Measurements from ENCODE around the gene FAM222B.
A peak's percentile ranks its signal among the peaks of the same experiment; 100 is the strongest.

FAM222B gene

GRCh38 chr17:28773736-28774135, 68.9 kb downstream of the FAM222B start:
- no peak overlapping the region for H2AFZ ChIP-seq (ENCODE audit: low read depth, low read length, severe bottlenecking)
- H3K27me3 ChIP-seq (ENCODE audit: low read length), result no peaks in the 10 kb centered on the region
- no peak overlapping the region for H3K4me3 ChIP-seq (ENCODE audit: insufficient read depth, low read length, poor library complexity, severe bottlenecking)
- H3F3A ChIP-seq (ENCODE audit: insufficient read depth), result no peaks in the 10 kb centered on the region
- peaks cover 61% of the 10 kb centered on the region for H3K79me2 ChIP-seq (ENCODE audit: insufficient read depth, low read length)
- TF ChIP-seq CTCF (IDR thresholded peaks at IDR 0.05; ENCODE audit: insufficient read depth, low read length, poor library complexity, severe bottlenecking) (no peak), EZH2phosphoT487 (conservative IDR thresholded peaks at IDR 0.05; ENCODE audit: low read length) (no peak)
- no peaks in the 10 kb centered on the region for H4K20me1 ChIP-seq (ENCODE audit: low read depth, low read length)
- H3K36me3 ChIP-seq (ENCODE audit: low read length), result no peaks in the 10 kb centered on the region
- H3K27ac ChIP-seq (ENCODE audit: low read depth, low read length), result no peak overlapping the region
- no peaks in the 10 kb centered on the region for H3K9me2 ChIP-seq (replicated peaks; ENCODE audit: insufficient read depth, low read length)
- H3K9me3 ChIP-seq (ENCODE audit: insufficient read depth, low read length), result no peaks in the 10 kb centered on the region
- no peak overlapping the region for H3K9ac ChIP-seq (ENCODE audit: low read length)
- no peak overlapping the region for H3K4me2 ChIP-seq (ENCODE audit: low read depth, low read length, poor library complexity, severe bottlenecking)

GRCh38 chr17:28765038-28765437, 77.6 kb downstream of the FAM222B start:
- TF ChIP-seq CTCF (IDR thresholded peaks at IDR 0.05; ENCODE audit: insufficient read depth, low read length, poor library complexity, severe bottlenecking), result no peak
- no peak for TF ChIP-seq EZH2phosphoT487 (conservative IDR thresholded peaks at IDR 0.05; ENCODE audit: low read length)
- Histone ChIP-seq H3K36me3 (ENCODE audit: low read length) (no peaks in the 10 kb centered on the region), H3F3A (ENCODE audit: insufficient read depth) (0 out of 2 replicates have a peak, but pooled peaks cover 12% of the 10 kb centered on the region), H3K9me3 (ENCODE audit: insufficient read depth, low read length) (no peaks in the 10 kb centered on the region), H3K27ac (ENCODE audit: low read depth, low read length) (no peak overlapping the region), H4K20me1 (ENCODE audit: low read depth, low read length) (no peaks in the 10 kb centered on the region), H2AFZ (ENCODE audit: low read depth, low read length, severe bottlenecking) (no peak overlapping the region), H3K4me2 (ENCODE audit: low read depth, low read length, poor library complexity, severe bottlenecking) (no peak overlapping the region), H3K79me2 (ENCODE audit: insufficient read depth, low read length) (peaks cover 15% of the 10 kb centered on the region; the same call in 1 of the 2 replicates), H3K9ac (ENCODE audit: low read length) (no peak overlapping the region), H3K27me3 (ENCODE audit: low read length) (no peaks in the 10 kb centered on the region), H3K4me3 (ENCODE audit: insufficient read depth, low read length, poor library complexity, severe bottlenecking) (no peak overlapping the region), H3K9me2 (replicated peaks; ENCODE audit: insufficient read depth, low read length) (no peaks in the 10 kb centered on the region)

GRCh38 chr17:28763804-28764266, 78.8 kb downstream of the FAM222B start:
- TF ChIP-seq EZH2phosphoT487 (conservative IDR thresholded peaks at IDR 0.05; ENCODE audit: low read length) (no peak), CTCF (IDR thresholded peaks at IDR 0.05; ENCODE audit: insufficient read depth, low read length, poor library complexity, severe bottlenecking) (peak; percentile 96)
- no peak overlapping the region for H2AFZ ChIP-seq (ENCODE audit: low read depth, low read length, severe bottlenecking)
- H3K9me3 ChIP-seq (ENCODE audit: insufficient read depth, low read length), result no peaks in the 10 kb centered on the region
- 0 out of 2 replicates have a peak, but pooled peaks cover 12% of the 10 kb centered on the region for H3F3A ChIP-seq (ENCODE audit: insufficient read depth)
- H3K9me2 ChIP-seq (replicated peaks; ENCODE audit: insufficient read depth, low read length), result no peaks in the 10 kb centered on the region
- peaks cover 11% of the 10 kb centered on the region; the same call in 1 of the 2 replicates for H3K79me2 ChIP-seq (ENCODE audit: insufficient read depth, low read length)
- H3K9ac ChIP-seq (ENCODE audit: low read length), result no peak overlapping the region
- no peak overlapping the region for H3K4me3 ChIP-seq (ENCODE audit: insufficient read depth, low read length, poor library complexity, severe bottlenecking)
- H4K20me1 ChIP-seq (ENCODE audit: low read depth, low read length), result no peaks in the 10 kb centered on the region
- H3K27ac ChIP-seq (ENCODE audit: low read depth, low read length), result no peak overlapping the region
- no peaks in the 10 kb centered on the region for H3K27me3 ChIP-seq (ENCODE audit: low read length)
- no peaks in the 10 kb centered on the region for H3K36me3 ChIP-seq (ENCODE audit: low read length)
- H3K4me2 ChIP-seq (ENCODE audit: low read depth, low read length, poor library complexity, severe bottlenecking), result no peak overlapping the region

Data from SU-DHL-6 (cell line).